GM21515 (cell line): ENCODE data around the gene TMEM140.
"Not testable (repeated sequence)": the region's sequence is repeated elsewhere in the genome, so short reads cannot be mapped to it uniquely, and the experiment has no call there.

Source experiments
- ATAC-seq: cut with Tn5 transposase; IDR thresholded peaks from one replicate; pipeline ENCODE4 v1.9.1; 2021; ENCODE audit not compliant: unreplicated experiment

Gene TMEM140

DNA sequence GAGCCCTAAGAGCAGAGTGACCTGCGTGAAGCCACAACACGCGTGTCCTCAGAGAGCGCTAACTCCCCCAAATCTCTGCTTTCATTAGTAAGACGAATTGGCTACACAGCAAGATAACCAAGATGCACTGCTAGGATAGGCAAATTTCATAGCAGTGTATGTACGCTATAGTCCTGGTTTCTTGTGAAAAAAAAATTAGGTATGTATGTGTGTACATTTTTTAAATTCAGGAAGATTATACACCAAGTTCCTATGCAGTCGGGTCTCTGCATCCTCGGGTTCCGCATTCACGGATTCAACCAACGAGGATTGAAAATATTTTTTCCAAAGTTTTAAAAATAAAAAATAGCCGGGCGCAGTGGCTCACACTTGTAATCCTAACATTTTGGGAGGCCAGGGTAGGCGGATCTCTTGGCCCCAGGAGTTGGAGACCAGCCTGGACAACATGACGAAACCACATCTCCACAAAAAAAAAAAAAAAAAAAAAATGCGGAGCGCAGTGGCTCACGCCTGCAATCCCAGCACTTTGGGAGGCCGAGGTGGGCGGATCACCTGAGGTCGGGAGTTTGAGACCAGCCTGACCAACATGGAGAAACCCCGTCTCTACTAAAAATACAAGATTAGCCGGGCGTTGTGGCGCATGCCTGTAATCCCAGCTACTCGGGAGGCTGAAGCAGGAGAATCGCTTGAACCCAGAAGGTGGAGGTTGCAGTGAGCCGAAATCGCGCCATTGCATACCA, 64.2 kb downstream of the TMEM140 start:
- ATAC-seq, result not testable (repeated sequence)

DNA sequence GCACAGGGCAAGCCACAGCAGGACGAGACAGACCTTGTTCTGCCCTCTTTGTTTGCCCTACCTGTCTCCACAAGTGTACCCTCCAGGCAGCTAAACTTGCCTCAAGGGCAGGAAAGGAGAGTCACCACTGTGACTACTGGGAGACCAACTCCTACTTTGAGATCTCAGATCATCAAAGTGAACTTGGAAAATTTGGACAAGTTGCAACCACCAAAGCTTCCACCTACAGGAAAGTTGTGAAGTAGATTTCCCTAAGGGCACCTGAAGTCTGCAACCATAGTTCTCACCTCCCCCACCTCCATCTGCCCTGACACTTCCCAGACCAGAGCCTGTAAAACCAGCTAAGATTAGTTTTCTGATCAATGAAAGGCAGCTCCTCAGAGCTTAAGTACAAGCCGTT, 66.0 kb downstream of the TMEM140 start:
- ATAC-seq, result no peak

DNA sequence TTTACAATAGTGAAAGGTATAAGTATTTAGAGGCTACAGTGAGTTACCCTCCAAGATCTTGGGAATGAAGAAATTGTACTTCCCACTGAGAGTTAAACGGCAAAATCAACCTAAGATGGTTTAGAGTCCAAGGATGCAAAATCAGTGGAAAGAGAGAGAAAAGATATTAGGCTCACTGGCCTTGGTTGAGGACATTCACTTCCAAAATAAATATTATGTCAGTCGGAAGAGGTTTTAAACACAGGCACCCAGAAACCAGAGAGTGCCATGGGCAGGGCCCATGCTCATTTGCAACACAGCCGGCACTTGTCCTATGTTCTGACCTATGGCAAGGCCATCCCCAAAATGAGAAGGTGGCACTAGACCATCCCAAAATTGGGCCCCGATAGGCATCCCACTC, 67.3 kb downstream of the TMEM140 start:
- ATAC-seq, result no peak

DNA sequence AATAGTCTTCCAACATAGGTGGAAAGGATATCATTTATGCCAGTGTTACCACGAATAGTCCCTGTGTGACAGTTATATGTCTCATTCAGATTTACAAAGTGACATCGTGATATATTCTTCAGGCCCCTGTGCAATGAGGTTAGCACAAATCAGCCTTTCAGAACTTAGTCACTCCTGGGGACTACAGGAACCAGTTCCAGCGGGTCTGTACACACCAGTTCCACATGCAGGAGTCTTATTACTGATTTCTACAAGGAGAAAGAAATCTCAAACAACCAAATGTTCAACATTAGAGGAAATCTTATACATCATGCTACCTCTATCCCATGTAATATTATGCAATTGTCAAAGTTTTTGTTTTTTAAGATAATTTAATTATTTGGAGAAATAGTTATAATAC, 67.8 kb downstream of the TMEM140 start:
- no peak for ATAC-seq
